Hepatic stellate cell (primary cell): ENCODE data around the gene TMEM200A.

ENCODE experiments used
- DNase-seq: peaks from one replicate; pipeline ENCODE4 v3.0.0; 2011; ENCODE audit warnings: low spot score

The TMEM200A gene

DNA sequence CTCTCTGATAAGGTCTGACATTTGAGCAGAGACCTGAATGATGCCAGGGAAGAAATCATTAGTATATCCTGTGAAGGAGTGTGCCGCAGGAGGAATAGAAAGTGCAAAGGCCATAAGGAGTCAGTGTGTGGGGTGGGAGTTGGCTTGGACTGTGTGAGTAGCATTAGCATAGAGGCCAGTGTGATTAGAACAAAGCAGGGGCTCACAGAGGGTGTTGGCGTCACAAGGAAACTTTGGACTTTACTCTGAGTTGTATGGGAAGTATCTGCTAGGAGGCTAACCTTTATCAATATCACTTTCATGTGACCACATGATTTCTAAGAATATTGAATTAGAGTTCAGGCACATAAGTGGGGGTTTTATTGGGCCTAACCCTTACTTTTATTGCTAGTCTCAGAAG, 12.1 kb downstream of the TMEM200A start:
- no peak for DNase-seq

- no peak for DNase-seq
Measured at GRCh38 chr6:130379223-130379622, 13.4 kb downstream of the TMEM200A start.

DNA sequence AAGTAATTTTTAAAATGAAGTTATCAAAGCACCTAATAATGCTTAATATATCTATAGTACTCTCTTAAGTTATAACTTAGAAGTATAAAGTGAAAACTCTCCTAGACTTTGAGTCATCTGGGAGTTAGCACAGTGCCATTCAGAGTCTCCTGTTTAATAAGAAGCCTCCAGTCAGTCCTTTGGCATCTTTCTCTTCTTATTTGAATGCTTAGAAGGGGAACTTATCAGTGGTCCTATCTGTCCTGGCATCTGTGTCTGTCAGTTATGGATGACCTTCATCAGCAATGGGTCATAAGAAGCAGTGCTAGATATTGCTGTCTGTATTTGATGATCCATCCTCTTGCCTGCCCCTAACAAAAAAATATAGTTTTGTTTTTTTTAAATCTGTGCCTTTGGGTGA, 15.2 kb downstream of the TMEM200A start:
- no peak for DNase-seq

DNA sequence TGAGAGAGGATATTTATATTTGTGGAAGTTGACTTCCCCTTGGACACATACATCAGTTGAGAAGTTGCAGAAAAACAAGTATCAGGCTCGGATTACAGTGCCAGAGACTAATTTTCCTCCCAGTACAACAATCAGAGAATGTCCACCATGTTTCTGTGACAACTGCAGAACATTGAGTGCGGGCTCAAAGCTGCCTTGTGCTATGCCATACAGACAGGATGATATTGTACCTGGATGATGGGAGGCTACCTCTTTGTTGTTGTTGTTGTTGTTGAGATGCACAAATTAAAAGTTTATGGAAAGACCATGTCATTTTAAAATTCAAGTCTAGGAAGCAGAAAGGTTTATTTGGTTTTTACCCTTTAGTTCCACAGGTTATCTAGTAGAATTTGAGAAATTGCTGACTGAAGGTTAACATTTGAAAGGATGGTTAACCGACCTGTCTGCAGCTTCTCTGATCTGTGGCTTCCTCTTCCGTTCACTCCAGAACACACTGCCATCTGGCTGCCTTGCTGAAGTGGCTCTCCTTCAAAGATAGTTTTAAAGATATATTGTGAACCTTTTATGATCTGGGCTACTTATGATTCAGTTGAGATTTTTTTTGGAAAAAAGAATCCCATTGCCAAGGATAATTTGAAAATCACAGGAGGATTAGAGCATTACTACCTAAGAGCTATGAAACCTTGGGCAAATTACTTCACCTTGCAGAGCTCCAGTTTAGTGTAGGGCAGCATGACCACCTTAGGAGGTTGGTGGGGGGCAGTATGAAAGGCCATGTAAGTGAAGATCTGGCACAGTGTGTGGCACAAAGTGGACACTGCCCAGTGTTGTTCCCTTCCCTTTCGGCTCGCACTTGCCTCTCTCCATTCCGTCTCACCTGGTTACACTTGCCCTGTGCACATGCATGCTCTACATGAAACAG, 15.9 kb downstream of the TMEM200A start:
- no peak for DNase-seq

- DNase-seq, result no peak
Measured at GRCh38 chr6:130382872-130383490, 17.2 kb downstream of the TMEM200A start.

GRCh38 chr6:130385064-130385695, 19.4 kb downstream of the TMEM200A start:
- DNase-seq, result no peak

DNA sequence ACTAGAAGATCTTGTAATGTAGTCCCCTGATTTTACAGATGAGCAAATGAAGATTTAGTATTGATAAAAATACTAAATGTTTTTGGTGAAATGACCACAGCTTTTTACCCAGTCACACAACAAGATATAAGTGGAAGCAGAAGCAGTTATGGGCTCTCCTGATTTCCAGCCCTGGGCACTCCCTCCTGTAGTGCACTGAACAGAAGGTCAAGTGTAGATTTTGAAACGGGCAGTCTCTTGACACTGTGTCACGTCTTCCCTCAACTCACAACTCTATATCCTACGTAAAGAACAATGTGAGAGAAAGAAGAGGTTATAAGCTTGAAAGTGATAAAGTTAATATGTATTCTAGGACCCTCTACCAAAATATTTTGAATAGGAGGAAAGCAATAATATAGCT, 23.3 kb downstream of the TMEM200A start:
- DNase-seq, result no peak

DNA sequence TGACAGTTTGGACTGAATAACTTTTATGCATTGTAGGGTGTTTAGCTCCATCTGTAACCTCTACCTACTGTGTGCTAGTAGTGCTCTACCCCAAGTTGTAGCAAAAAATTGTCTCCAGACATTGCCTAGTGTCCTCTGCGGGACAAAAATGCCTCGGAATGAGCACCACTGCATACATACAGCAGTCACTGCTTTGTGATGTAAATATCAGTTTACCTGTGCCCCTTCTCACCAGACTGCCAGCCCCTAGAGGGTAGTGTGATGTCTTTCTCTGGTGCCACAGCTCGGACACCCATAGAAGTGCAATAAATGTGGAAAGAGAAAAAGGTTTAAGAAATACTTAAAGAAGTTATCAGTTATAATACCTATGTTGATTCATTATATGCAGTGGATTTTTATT, 25.1 kb downstream of the TMEM200A start:
- DNase-seq, result no peak

DNA sequence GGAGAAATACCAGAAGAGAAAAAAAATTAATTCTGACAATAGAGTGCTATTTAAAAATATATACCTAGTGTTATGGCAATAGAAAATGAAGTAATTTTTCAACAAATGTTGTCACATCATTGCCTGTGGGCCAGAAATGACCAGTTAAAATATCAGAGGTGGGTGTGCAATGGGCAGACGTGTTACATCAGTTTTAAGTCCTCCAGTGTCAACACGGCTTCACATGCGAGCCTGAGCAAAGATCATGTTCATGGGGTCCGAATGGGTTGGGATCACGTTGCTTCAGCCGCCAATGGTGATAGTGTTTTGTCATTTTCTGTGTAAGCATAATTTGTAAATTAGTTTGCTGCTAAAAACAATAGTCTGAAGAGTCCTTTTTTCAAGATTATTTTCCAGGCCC, 27.5 kb downstream of the TMEM200A start:
- no peak for DNase-seq

GRCh38 chr6:130394246-130394645, 28.4 kb downstream of the TMEM200A start:
- DNase-seq, result no peak

DNA sequence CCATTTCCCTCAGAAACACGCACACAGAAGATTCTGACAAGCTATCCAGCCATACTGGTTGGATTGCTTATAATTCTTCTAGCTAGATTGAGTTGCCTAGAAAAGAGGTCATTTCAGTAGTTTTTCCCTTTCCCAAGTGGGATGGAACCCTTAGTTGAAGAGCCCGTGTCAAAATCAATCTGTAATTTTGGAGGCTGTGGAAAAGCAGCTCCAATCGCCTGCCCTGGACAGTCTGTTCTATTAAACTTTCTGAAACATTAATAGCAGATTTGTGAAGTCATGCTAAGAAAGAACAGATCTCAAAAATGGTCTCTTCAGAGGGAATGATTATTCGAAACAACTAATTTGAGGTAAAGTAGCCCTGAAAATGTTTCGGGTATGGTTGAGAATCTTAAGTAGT, 29.3 kb downstream of the TMEM200A start:
- DNase-seq, result no peak

- DNase-seq, result no peak
Measured at GRCh38 chr6:130396722-130397121, 30.9 kb downstream of the TMEM200A start.

DNA sequence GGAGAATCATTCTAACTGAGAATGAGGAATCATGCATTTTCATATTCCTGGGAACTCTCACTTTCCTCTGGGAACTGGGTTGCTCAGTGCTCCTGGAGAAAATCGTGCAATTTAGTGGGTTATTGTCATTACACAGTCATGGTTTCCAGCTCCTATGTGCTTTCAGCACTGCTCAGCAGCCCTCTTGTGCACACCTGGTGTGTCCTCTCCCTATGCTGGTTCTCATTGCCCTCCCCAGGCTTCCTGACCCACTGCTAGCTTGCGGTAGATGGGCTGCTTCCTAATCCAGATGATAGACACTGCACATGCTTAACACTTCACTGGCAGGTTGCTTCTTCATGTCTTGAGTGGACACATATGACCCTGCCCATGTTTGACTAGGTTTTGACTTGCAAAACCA, 39.7 kb downstream of the TMEM200A start:
- DNase-seq, result no peak

DNA sequence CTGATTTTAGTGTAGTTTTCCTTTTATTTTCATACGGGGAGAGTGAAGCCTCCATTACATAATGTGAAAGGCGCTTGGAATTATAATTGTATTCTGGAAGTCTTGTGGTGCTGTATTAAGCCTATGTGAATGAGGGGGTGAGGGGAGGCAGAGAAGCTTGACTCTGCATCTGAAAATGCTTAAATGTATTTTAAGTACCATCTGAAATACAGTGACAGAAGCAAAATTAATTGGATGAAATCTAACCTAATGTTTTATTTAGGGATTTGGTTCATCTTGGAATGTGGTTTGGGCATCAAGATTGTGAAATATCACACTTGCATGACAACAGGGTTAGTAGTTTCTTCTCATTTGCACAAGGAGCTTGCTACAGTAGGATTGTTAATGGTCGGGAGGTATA, 41.2 kb downstream of the TMEM200A start:
- DNase-seq, result no peak

DNA sequence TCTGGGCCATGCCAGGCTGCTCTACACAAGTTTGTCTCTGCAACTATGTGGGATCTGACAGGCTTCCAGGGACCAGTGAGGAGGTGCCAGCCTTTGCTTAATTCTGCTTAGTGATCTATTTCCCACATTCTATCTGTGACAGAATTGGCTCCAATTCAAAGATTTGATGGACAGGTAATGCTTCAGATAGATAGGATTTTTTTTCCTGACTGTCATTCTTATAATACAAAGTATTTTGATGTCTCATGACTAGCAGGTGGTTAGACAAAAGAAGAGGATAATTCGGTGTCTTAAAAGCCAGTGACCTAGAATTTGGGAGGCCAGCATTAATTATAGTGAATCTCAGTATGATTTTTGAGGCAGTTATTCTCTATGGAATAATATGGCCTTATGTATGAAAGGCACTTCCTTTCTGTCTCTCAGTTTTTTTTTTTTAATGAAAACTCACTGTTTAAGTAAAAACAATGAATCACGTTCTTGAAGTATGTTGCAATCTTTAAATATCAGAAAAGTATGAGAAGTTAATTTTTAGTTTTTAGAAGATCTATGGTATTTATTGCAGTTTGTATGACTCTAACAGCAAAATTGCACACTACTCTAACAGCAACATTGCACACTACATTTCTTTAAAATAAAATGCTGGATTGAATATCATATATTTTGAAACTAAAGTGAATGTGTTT, 43.7 kb downstream of the TMEM200A start:
- no peak for DNase-seq

- no peak for DNase-seq
Measured at GRCh38 chr6:130411481-130411880, 45.7 kb downstream of the TMEM200A start.

GRCh38 chr6:130412556-130413290, 46.9 kb downstream of the TMEM200A start:
- no peak for DNase-seq

GRCh38 chr6:130417951-130418350, 52.1 kb downstream of the TMEM200A start:
- DNase-seq, result no peak

DNA sequence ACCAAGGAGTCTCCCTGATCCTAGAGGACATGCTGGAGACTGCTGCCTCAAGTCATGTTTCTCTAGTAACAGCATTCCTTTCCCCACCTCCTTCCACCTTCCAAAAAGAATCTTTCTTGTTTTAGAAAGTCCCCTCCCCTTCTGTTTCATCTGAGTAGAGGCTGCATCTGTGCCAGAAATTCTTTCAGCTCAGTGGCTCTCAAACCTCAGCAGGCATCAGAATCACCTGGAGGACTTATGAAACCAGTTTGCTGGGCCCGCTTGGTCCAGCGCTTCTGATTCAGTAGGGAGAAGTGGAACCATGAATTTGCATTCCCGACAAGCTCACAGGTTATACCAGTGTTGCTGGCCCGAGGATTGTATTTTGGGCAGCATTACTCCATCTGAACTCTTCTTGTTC, 55.1 kb downstream of the TMEM200A start:
- no peak for DNase-seq

DNA sequence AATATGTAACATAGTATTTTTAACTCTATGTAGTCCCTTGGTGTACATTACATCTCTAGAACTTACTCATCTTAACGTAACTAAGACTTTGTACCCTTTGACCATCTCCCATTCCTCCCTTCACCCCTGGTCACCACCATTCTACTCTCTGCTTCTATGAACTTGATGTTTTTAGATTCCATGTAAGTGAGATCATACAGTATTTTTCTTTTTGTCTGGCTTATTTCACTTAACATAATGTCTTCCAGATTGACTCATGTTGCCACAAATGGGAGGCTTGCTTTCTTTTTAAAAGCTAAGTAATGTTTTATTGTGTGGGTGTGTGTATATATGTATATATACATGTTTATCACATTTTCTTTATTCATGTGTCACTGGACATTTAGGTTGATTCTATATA, 55.8 kb downstream of the TMEM200A start:
- no peak for DNase-seq

GRCh38 chr6:130423044-130423443, 57.2 kb downstream of the TMEM200A start:
- DNase-seq, result no peak

GRCh38 chr6:130424710-130425109, 58.9 kb downstream of the TMEM200A start:
- DNase-seq, result no peak
